AG08395 (cell line): ENCODE data around the gene NPTX2.
"Not testable (repeated sequence)": the region's sequence is repeated elsewhere in the genome, so short reads cannot be mapped to it uniquely, and the experiment has no call there.

Experiments
- DNase-seq: peaks from one replicate; pipeline ENCODE4 v3.0.0; 2012; ENCODE audit warnings: mixed read lengths, low spot score

NPTX2 gene

GRCh38 chr7:98617051-98617959 lies at the start of gene NPTX2:
NPTX2 (plus strand) TSS chr7:98617285; CDS start chr7:98617462, 177 bp downstream.
- peak; percentile 62 for DNase-seq

GRCh38 chr7:98567991-98568390 lies 49.1 kb upstream of the NPTX2 start:
- no peak for DNase-seq

- DNase-seq = no peak
These were observed 48.2 kb upstream of the NPTX2 start for GRCh38 chr7:98568891-98569290.

GRCh38 chr7:98569691-98570337 lies 47.3 kb upstream of the NPTX2 start:
- peak; percentile 29 for DNase-seq

- no peak for DNase-seq
These were observed 46.1 kb upstream of the NPTX2 start for GRCh38 chr7:98571006-98571405.

GRCh38 chr7:98571986-98572385 lies 45.1 kb upstream of the NPTX2 start:
- peak; percentile 24 for DNase-seq

GRCh38 chr7:98572716-98573115 lies 44.4 kb upstream of the NPTX2 start:
- DNase-seq = not testable (repeated sequence)

GRCh38 chr7:98573816-98574215 lies 43.3 kb upstream of the NPTX2 start:
- DNase-seq = no peak

- no peak for DNase-seq
These were observed 41.2 kb upstream of the NPTX2 start for GRCh38 chr7:98575878-98576277.

GRCh38 chr7:98584830-98585229 lies 32.3 kb upstream of the NPTX2 start:
- no peak for DNase-seq

- no peak for DNase-seq
These were observed 25.2 kb upstream of the NPTX2 start for GRCh38 chr7:98591926-98592325.

- DNase-seq = no peak
These were observed 22.7 kb upstream of the NPTX2 start for GRCh38 chr7:98594348-98594747.

- no peak for DNase-seq
These were observed 22.3 kb upstream of the NPTX2 start for GRCh38 chr7:98594787-98595186.

- no peak for DNase-seq
These were observed 18.1 kb upstream of the NPTX2 start for GRCh38 chr7:98598846-98599615.

- DNase-seq = no peak
These were observed 17.2 kb upstream of the NPTX2 start for GRCh38 chr7:98599886-98600285.

- DNase-seq = no peak
These were observed 14.2 kb upstream of the NPTX2 start for GRCh38 chr7:98602755-98603398.

- DNase-seq = no peak
These were observed 13.7 kb upstream of the NPTX2 start for GRCh38 chr7:98603399-98603788.

GRCh38 chr7:98613601-98614425 lies 3.3 kb upstream of the NPTX2 start:
- DNase-seq = peak; percentile 28

- DNase-seq = no peak
These were observed 569 bp upstream of the NPTX2 start for GRCh38 chr7:98616381-98617050.

- DNase-seq = no peak
These were observed 904 bp downstream of the NPTX2 start for GRCh38 chr7:98617960-98618418.
